H9 (cell line): ENCODE results near the gene UBE2J1. TPM values are rescaled to one million over a fixed set of nuclear protein-coding genes. Genes with fewer than 3 reads are reported as not detected.
A peak's percentile ranks its signal among the peaks of the same experiment; 100 is the strongest.

Experiments used
- DNase-seq: peaks from one replicate; pipeline ENCODE4 v3.0.0-alpha.2; 2017
- H2AFZ ChIP-seq: one replicate; pipeline ENCODE4 v1.6.1; 2013; ENCODE audit warnings: mild to moderate bottlenecking, low read length, control low read depth, moderate library complexity
- H2AK5ac ChIP-seq: 2 replicates; pipeline ENCODE4 v1.6.1; 2013; ENCODE audit warnings: low read length, control low read depth, mixed read lengths; ENCODE audit not compliant: insufficient read length
- H2BK120ac ChIP-seq: one replicate; pipeline ENCODE4 v1.6.1; 2013; ENCODE audit warnings: low read depth, mild to moderate bottlenecking, low read length, control low read depth, inconsistent platforms; ENCODE audit not compliant: poor library complexity, severe bottlenecking
- H2BK12ac ChIP-seq: 2 replicates; pipeline ENCODE4 v1.6.1; 2013; ENCODE audit warnings: low read length, control low read depth, mixed read lengths, low read depth; ENCODE audit not compliant: insufficient read length
- H2BK15ac ChIP-seq: 2 replicates; pipeline ENCODE4 v1.6.1; 2013; ENCODE audit warnings: low read depth, low read length, control low read depth
- H2BK20ac ChIP-seq: one replicate; pipeline ENCODE4 v1.6.1; 2013; ENCODE audit warnings: low read depth, mild to moderate bottlenecking, low read length, control low read depth, inconsistent platforms; ENCODE audit not compliant: poor library complexity, severe bottlenecking
- H2BK5ac ChIP-seq: 2 replicates; pipeline ENCODE4 v1.6.1; 2013; ENCODE audit warnings: low read length, control low read depth, mixed read lengths; ENCODE audit not compliant: insufficient read length
- H3K14ac ChIP-seq: 2 replicates; pipeline ENCODE4 v1.6.1; 2013; ENCODE audit warnings: low read length, control low read depth; ENCODE audit not compliant: insufficient read depth
- H3K18ac ChIP-seq: 2 replicates; pipeline ENCODE4 v1.6.1; 2013; ENCODE audit warnings: low read depth, mild to moderate bottlenecking, mixed read lengths, low read length, control low read depth; ENCODE audit not compliant: insufficient read length
- H3K23ac ChIP-seq: 2 replicates; pipeline ENCODE4 v1.6.1; 2013; ENCODE audit warnings: low read length, control low read depth, mixed read lengths, low read depth; ENCODE audit not compliant: insufficient read length
- H3K23me2 ChIP-seq: 2 replicates; pipeline ENCODE4 v1.6.1; 2013; ENCODE audit warnings: low read depth, mild to moderate bottlenecking, mixed read lengths, low read length, control low read depth; ENCODE audit not compliant: insufficient read length, poor library complexity, severe bottlenecking
- H3K27ac ChIP-seq: 2 replicates; pipeline ENCODE4 v1.5.1; 2013; ENCODE audit warnings: low read length, control low read depth, mixed read lengths, low read depth; ENCODE audit not compliant: insufficient read length
- H3K27me3 ChIP-seq: 2 replicates; pipeline ENCODE4 v1.6.1; 2013; ENCODE audit warnings: low read length, control low read depth, inconsistent platforms; ENCODE audit not compliant: insufficient read depth
- H3K4ac ChIP-seq: 2 replicates; pipeline ENCODE4 v1.6.1; 2013; ENCODE audit warnings: low read depth, mild to moderate bottlenecking, control low read depth, inconsistent platforms, low read length, moderate library complexity
- H3K4me1 ChIP-seq: 2 replicates; pipeline ENCODE4 v1.6.1; 2013; ENCODE audit warnings: low read length, control low read depth, inconsistent platforms; ENCODE audit not compliant: insufficient read depth
- H3K4me2 ChIP-seq: 2 replicates; pipeline ENCODE4 v1.6.1; 2013; ENCODE audit warnings: low read length, control low read depth, mixed read lengths; ENCODE audit not compliant: insufficient read length, insufficient read depth
- H3K56ac ChIP-seq: 2 replicates; pipeline ENCODE4 v1.6.1; 2013; ENCODE audit warnings: low read depth, mild to moderate bottlenecking, mixed read lengths, low read length, control low read depth; ENCODE audit not compliant: insufficient read length
- H3K79me1 ChIP-seq: 2 replicates; pipeline ENCODE4 v1.6.1; 2013; ENCODE audit warnings: low read depth, mild to moderate bottlenecking, moderate library complexity, low read length, control low read depth, inconsistent platforms; ENCODE audit not compliant: insufficient read depth, poor library complexity, severe bottlenecking
- H3K79me2 ChIP-seq: 2 replicates; pipeline ENCODE4 v1.6.1; 2013; ENCODE audit warnings: low read length, control low read depth, inconsistent platforms; ENCODE audit not compliant: insufficient read depth
- H3K9ac ChIP-seq: 2 replicates; pipeline ENCODE4 v1.6.1; 2013; ENCODE audit warnings: low read length, control low read depth, mixed read lengths; ENCODE audit not compliant: insufficient read length; ENCODE audit errors: extremely low read depth
- H3K9me3 ChIP-seq: one replicate; pipeline ENCODE4 v1.6.1; 2013; ENCODE audit warnings: low read depth, low read length, inconsistent platforms; ENCODE audit not compliant: control insufficient read depth
- H3T11ph ChIP-seq: one replicate; pipeline ENCODE4 v1.6.1; 2013; ENCODE audit warnings: mild to moderate bottlenecking, low read length, control low read depth, inconsistent platforms
- H4K20me1 ChIP-seq: one replicate; pipeline ENCODE4 v1.6.1; 2013; ENCODE audit not compliant: control insufficient read depth, insufficient read length, insufficient read depth
- H4K5ac ChIP-seq: 2 replicates; pipeline ENCODE4 v1.6.1; 2013; ENCODE audit warnings: low read depth, mild to moderate bottlenecking, mixed read lengths, low read length, control low read depth; ENCODE audit not compliant: insufficient read length
- H4K8ac ChIP-seq: replicated peaks from 2 replicates; pipeline ENCODE4 v1.6.1; 2013; ENCODE audit warnings: low read length, control low read depth, mixed read lengths, low read depth; ENCODE audit not compliant: insufficient read length
- H4K91ac ChIP-seq: 2 replicates; pipeline ENCODE4 v1.6.1; 2013; ENCODE audit warnings: low read depth, mild to moderate bottlenecking, moderate library complexity, mixed read lengths, low read length, control low read depth; ENCODE audit not compliant: insufficient read length
- H3K27ac Mint-ChIP-seq, 3 experiments: 2 replicates in 2 of 3; 3 replicates in 1 of 3; pipeline ENCODE4 v1.8.0; 2020 to 2021; ENCODE audit warnings: mixed read lengths in 3 of 3, mild to moderate bottlenecking in 1 of 3, moderate library complexity in 1 of 3
- H3K27me3 Mint-ChIP-seq: 2 replicates; pipeline ENCODE4 v1.8.0; 2021; ENCODE audit warnings: low read depth, mild to moderate bottlenecking, moderate library complexity, mixed read lengths
- H3K36me3 Mint-ChIP-seq, 3 experiments: 2 replicates in 2 of 3; 3 replicates in 1 of 3; pipeline ENCODE4 v1.8.0; 2020 to 2021; ENCODE audit warnings: low read depth in 3 of 3, mixed read lengths in 3 of 3; ENCODE audit not compliant: insufficient read depth in 1 of 3
- H3K4me1 Mint-ChIP-seq, 2 experiments: 2 replicates each; pipeline ENCODE4 v1.8.0; 2020; ENCODE audit warnings: mixed read lengths in 2 of 2
- H3K4me3 Mint-ChIP-seq, 2 experiments: 2 replicates in 1 of 2; 3 replicates in 1 of 2; pipeline ENCODE4 v1.8.0; 2020 to 2021; ENCODE audit warnings: mild to moderate bottlenecking in 2 of 2, mixed read lengths in 2 of 2, moderate library complexity in 1 of 2
- H3K9me3 Mint-ChIP-seq, 2 experiments: 2 replicates in 1 of 2; 3 replicates in 1 of 2; pipeline ENCODE4 v1.8.0; 2020; ENCODE audit warnings: mild to moderate bottlenecking in 2 of 2, mixed read lengths in 2 of 2, moderate library complexity in 1 of 2
- whole genome bisulfite sequencing: extraction: QIAGEN DNeasy Blood & Tissue Kit; methylation state at CpG from one replicate; pipeline ENCODE4 v1.1.7; 2013; ENCODE audit warnings: missing lambda C conversion rate, low lambda C conversion rate, mixed read lengths; ENCODE audit not compliant: insufficient read length; ENCODE audit errors: extremely low coverage; 5-methylcytosine and 5-hydroxymethylcytosine counted together
- total RNA-seq: library from RNA; stranded (reverse); gene quantifications from 2 replicates; pipeline ENCODE4 v1.2.1, GENCODE V29; 2021
- TF ChIP-seq, protein P1 (sequence below): fragments of 200-600 bp; sonication (generic); conservative IDR thresholded peaks from 3 replicates; pipeline ENCODE4 v1.8.0; 2021; ENCODE audit warnings: antibody characterized with exemption, mild to moderate bottlenecking

Gene UBE2J1
- total RNA-seq, 1 experiment from 2014 or later, result 13.1 TPM

DNA sequence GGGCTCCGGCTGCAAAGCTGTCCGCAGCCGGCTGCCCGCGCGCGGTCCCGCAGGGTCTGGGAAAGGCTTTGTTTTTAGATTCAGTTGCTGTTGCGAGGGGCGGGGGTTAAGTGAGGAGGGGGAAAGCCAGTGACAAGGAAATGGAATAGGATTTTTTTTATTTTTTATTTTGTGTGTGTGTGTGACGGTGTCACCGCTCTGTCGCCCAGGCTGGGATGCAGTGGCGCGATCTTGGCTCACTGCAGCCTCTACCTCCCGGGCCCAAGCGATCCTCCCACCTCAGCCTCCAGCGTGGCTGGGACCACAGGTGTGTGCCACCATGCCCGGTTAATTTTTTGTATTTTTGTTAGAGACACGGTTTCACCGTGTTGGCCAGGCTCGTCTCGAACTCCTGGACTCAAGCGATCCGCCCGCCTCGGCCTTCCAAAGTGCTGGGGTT, 615 bp upstream of the UBE2J1 start:
- H3K4me1 ChIP-seq, result no peaks in the 10 kb centered on the region
- TF ChIP-seq, protein P1, sequence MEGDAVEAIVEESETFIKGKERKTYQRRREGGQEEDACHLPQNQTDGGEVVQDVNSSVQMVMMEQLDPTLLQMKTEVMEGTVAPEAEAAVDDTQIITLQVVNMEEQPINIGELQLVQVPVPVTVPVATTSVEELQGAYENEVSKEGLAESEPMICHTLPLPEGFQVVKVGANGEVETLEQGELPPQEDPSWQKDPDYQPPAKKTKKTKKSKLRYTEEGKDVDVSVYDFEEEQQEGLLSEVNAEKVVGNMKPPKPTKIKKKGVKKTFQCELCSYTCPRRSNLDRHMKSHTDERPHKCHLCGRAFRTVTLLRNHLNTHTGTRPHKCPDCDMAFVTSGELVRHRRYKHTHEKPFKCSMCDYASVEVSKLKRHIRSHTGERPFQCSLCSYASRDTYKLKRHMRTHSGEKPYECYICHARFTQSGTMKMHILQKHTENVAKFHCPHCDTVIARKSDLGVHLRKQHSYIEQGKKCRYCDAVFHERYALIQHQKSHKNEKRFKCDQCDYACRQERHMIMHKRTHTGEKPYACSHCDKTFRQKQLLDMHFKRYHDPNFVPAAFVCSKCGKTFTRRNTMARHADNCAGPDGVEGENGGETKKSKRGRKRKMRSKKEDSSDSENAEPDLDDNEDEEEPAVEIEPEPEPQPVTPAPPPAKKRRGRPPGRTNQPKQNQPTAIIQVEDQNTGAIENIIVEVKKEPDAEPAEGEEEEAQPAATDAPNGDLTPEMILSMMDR, result no peak
- H4K20me1 ChIP-seq, result no peaks in the 10 kb centered on the region
- H3K4ac ChIP-seq, result no peak overlapping the region
- H2BK12ac ChIP-seq, result no peak overlapping the region
- H3K9ac ChIP-seq, result no peak overlapping the region
- Mint-ChIP-seq H3K9me3 (no peaks in the 10 kb centered on the region), H3K4me1 (peaks cover 22 to 30% of the 10 kb centered on the region in 2 experiments), H3K27me3 (peaks cover 13% of the 10 kb centered on the region), H3K27ac (peak overlapping the region in 1 of 3 experiments; percentile 57; a peak in 1 of 7 replicates), H3K36me3 (peaks cover 0 to 4% (median 0%) of the 10 kb centered on the region in 3 experiments; a peak in 1 of 7 replicates), H3K4me3 (peak overlapping the region; percentile 77 to 83)
- H4K8ac ChIP-seq, result no peak overlapping the region
- H3K9me3 ChIP-seq, result no peaks in the 10 kb centered on the region
- H3K27me3 ChIP-seq, result no peaks in the 10 kb centered on the region
- no peak overlapping the region for H2AFZ ChIP-seq
- H3K79me2 ChIP-seq, result no peaks in the 10 kb centered on the region
- H3K4me2 ChIP-seq, result peak overlapping the region; percentile 67
- H2BK120ac ChIP-seq, result no peak overlapping the region
- no peak overlapping the region for H2BK5ac ChIP-seq
- H2BK20ac ChIP-seq, result no peak overlapping the region
- no peak overlapping the region for H4K91ac ChIP-seq
- DNase-seq, result no peak
- H3K14ac ChIP-seq, result peak overlapping the region; percentile 98; the same call in 1 of the 2 replicates
- H2BK15ac ChIP-seq, result no peak overlapping the region
- no peak overlapping the region for H3T11ph ChIP-seq
- no peak overlapping the region for H2AK5ac ChIP-seq
- no peaks in the 10 kb centered on the region for H3K79me1 ChIP-seq
- no peak overlapping the region for H3K23ac ChIP-seq
- no peak overlapping the region for H4K5ac ChIP-seq
- H3K27ac ChIP-seq, result no peak overlapping the region
- no peak overlapping the region for H3K56ac ChIP-seq
- H3K18ac ChIP-seq, result no peak overlapping the region
- peaks cover 8% of the 10 kb centered on the region for H3K23me2 ChIP-seq
- no CpG with 5 or more reads among the region's 27 CpGs for WGBS
